Large intestine (tissue), 3 donors: ENCODE results near the gene TFF2. TPM values are rescaled to one million over a fixed set of nuclear protein-coding genes. Genes with fewer than 3 reads are reported as not detected.

Experiments
- DNase-seq, 2 donors: peaks; one replicate each; pipeline versions ENCODE4 v3.0.0 to v3.0.0-alpha.2; 2013
- H3K27ac ChIP-seq: one replicate; pipeline ENCODE4 v1.5.1; 2013; ENCODE audit warnings: low read length
- H3K27me3 ChIP-seq: 2 replicates; pipeline ENCODE4 v1.6.1; 2013; ENCODE audit warnings: low read length; ENCODE audit not compliant: control insufficient read depth, insufficient read depth
- H3K36me3 ChIP-seq: 2 replicates; pipeline ENCODE4 v1.6.1; 2013; ENCODE audit warnings: low read length; ENCODE audit not compliant: control insufficient read depth, insufficient read depth
- H3K4me1 ChIP-seq: one replicate; pipeline ENCODE4 v1.6.1; 2013; ENCODE audit warnings: low read length; ENCODE audit not compliant: control insufficient read depth, insufficient read depth
- H3K4me3 ChIP-seq: one replicate; pipeline ENCODE4 v1.5.1; 2013; ENCODE audit warnings: low read length
- H3K9me3 ChIP-seq: one replicate; pipeline ENCODE4 v1.6.1; 2013; ENCODE audit warnings: mild to moderate bottlenecking, low read depth, low read length, moderate library complexity; ENCODE audit not compliant: control insufficient read depth
- WGBS: methylation state at CpG from one replicate; pipeline ENCODE4 v1.1.5; 2013; ENCODE audit warnings: low lambda C conversion rate; ENCODE audit not compliant: insufficient coverage; 5-methylcytosine and 5-hydroxymethylcytosine counted together
- polyA plus RNA-seq: library from polyadenylated mRNA; unstranded; fragments of 120-200 nt; gene quantifications from one replicate; pipeline ENCODE4 v1.2.1, GENCODE V29; 2013

The TFF2 gene
- polyA plus RNA-seq, 1 donor: 0.12 TPM

- H3K27me3 ChIP-seq: peaks cover 2% of the 10 kb centered on the region
- no peak overlapping the region for H3K27ac ChIP-seq
- WGBS: 80% methylated on average over 3 of the region's 7 CpGs
- H3K9me3 ChIP-seq: peaks cover 15% of the 10 kb centered on the region
- no peak overlapping the region for H3K4me3 ChIP-seq
- H3K36me3 ChIP-seq: peaks cover 2% of the 10 kb centered on the region
- no peaks in the 10 kb centered on the region for H3K4me1 ChIP-seq
- no peak for DNase-seq
These were observed 54.3 kb downstream of the TFF2 start for GRCh38 chr21:42296501-42296900.

Other genes starting within 250 kb of the TFF2 start
- 6.4 TPM for gene ABCG1, start 131.9 kb downstream of the TFF2 start, polyA plus RNA-seq
- gene TFF3, start 35.6 kb downstream of the TFF2 start, polyA plus RNA-seq: 585 TPM
- gene TFF1, start 15.5 kb upstream of the TFF2 start, polyA plus RNA-seq: 4.9 TPM
- gene TMPRSS3, start 45.1 kb upstream of the TFF2 start, polyA plus RNA-seq: 5.6 TPM
- gene UBASH3A, start 52.9 kb upstream of the TFF2 start, polyA plus RNA-seq: 0.73 TPM
- gene RSPH1, start 145.2 kb upstream of the TFF2 start, polyA plus RNA-seq: 6.0 TPM
- gene SLC37A1, start 162.9 kb upstream of the TFF2 start, polyA plus RNA-seq: 35.9 TPM